Transverse colon (tissue), 4 donors: ENCODE measurements around the gene PEF1. TPM values are rescaled to one million over a fixed set of nuclear protein-coding genes. Genes with fewer than 3 reads are reported as not detected.

Experiments used
- DNase-seq: peaks from one replicate; pipeline ENCODE4 v3.0.0-alpha.2; 2019
- H3K27ac ChIP-seq, 4 donors: fragments of 200-600 bp; sonication (generic); 2 replicates each; pipeline ENCODE4 v1.5.1; 2016 to 2018; ENCODE audit warnings: inconsistent platforms in 4 of 4
- H3K27me3 ChIP-seq: fragments of 200-600 bp; sonication (generic); 2 replicates; pipeline ENCODE4 v1.5.1; 2017; ENCODE audit warnings: inconsistent platforms
- H3K36me3 ChIP-seq, 4 donors: fragments of 200-600 bp; sonication (generic); 2 replicates each; pipeline ENCODE4 v1.5.1; 2017 to 2019; ENCODE audit warnings: inconsistent platforms in 4 of 4
- H3K4me1 ChIP-seq, 4 donors: fragments of 200-600 bp; sonication (generic); 2 replicates each; pipeline ENCODE4 v1.5.1; 2017 to 2020; ENCODE audit warnings: inconsistent platforms in 4 of 4
- H3K4me3 ChIP-seq, 4 donors: fragments of 200-600 bp; sonication (generic); 1 replicate in 1 of 4; 2 replicates in 3 of 4; pipeline versions ENCODE4 v1.5.1 to v1.6.1; 2017 to 2019; ENCODE audit warnings: inconsistent platforms in 4 of 4
- H3K9me3 ChIP-seq, 2 donors: fragments of 200-600 bp; sonication (generic); 2 replicates each; pipeline ENCODE4 v1.5.1; 2017 to 2019; ENCODE audit warnings: inconsistent platforms in 2 of 2
- EP300 ChIP-seq: sonication (generic); formaldehyde crosslinking; IDR thresholded peaks from one replicate; pipeline ENCODE4 v1.6.1; 2017; ENCODE audit warnings: antibody characterized with exemption, low read depth
- POLR2A ChIP-seq: fragments of 450-650 bp; IDR thresholded peaks from one replicate; pipeline ENCODE4 v1.6.1; 2016; ENCODE audit warnings: antibody characterized with exemption, mild to moderate bottlenecking, moderate library complexity
- POLR2AphosphoS5 ChIP-seq, 3 donors: sonication (generic); formaldehyde crosslinking; IDR thresholded peaks; one replicate each; pipeline ENCODE4 v1.6.1; 2016; ENCODE audit warnings: antibody characterized with exemption in 3 of 3
- WGBS, 2 donors: methylation state at CpG; one replicate each; pipeline ENCODE4 v1.1.5; 2018; ENCODE audit warnings: low coverage in 1 of 2; 5-methylcytosine and 5-hydroxymethylcytosine counted together
- in situ Hi-C, 4 donors: fragments of 200-750 bp; cut with MboI; loops; one replicate each; pipeline versions ENCODE4 v1.15.0 to v1.15.1; 2017; ENCODE audit warnings: low sequenced_read_pairs in 3 of 4, low pct_ligation_motif_present in 1 of 4, low pct_unique_long_range_greater_than_20kb in 1 of 4
- intact Hi-C: fragments of 100-400 bp; cut with DNase I; formaldehyde crosslinking; loops from one replicate; pipeline ENCODE4 v1.15.1; 2023; ENCODE audit warnings: low total_unique reads
- total RNA-seq, 4 donors: library from RNA; depleted of rRNA; stranded (reverse); fragments of >200 nt; gene quantifications; one replicate each; pipeline ENCODE4 v1.1.0, GENCODE V29; 2016
- TF ChIP-seq, protein P1 (sequence below), 5 experiments: fragments of 200-600 bp in 3 of 5; fragments of 450-650 bp in 2 of 5; sonication (generic) in 3 of 5; IDR thresholded peaks; 1 replicate in 2 of 5; 2 replicates in 3 of 5; pipeline ENCODE4 v1.5.1; 2016 to 2017; ENCODE audit warnings: antibody characterized with exemption in 5 of 5, inconsistent platforms in 3 of 5, mild to moderate bottlenecking in 2 of 5, moderate library complexity in 1 of 5

Gene PEF1
- total RNA-seq, 4 donors from 2014 or later: 12.3 to 61.7 (median 49.9) TPM

- intact Hi-C loops: no loop called here
- Histone ChIP-seq H3K9me3 (no peaks in the 10 kb centered on the region), H3K36me3 (no peaks in the 10 kb centered on the region), H3K4me1 (peaks cover 0 to 19% (median 8%) of the 10 kb centered on the region in 4 donors), H3K4me3 (no peak overlapping the region), H3K27me3 (no peaks in the 10 kb centered on the region), H3K27ac (no peak overlapping the region)
- in situ Hi-C loops: no loop called here
- WGBS, 2 donors: 64 to 95% methylated on average over 2 to 3 of the region's 3 CpGs
- TF ChIP-seq, protein P1, sequence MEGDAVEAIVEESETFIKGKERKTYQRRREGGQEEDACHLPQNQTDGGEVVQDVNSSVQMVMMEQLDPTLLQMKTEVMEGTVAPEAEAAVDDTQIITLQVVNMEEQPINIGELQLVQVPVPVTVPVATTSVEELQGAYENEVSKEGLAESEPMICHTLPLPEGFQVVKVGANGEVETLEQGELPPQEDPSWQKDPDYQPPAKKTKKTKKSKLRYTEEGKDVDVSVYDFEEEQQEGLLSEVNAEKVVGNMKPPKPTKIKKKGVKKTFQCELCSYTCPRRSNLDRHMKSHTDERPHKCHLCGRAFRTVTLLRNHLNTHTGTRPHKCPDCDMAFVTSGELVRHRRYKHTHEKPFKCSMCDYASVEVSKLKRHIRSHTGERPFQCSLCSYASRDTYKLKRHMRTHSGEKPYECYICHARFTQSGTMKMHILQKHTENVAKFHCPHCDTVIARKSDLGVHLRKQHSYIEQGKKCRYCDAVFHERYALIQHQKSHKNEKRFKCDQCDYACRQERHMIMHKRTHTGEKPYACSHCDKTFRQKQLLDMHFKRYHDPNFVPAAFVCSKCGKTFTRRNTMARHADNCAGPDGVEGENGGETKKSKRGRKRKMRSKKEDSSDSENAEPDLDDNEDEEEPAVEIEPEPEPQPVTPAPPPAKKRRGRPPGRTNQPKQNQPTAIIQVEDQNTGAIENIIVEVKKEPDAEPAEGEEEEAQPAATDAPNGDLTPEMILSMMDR (IDR thresholded peaks at IDR 0.05): no peak
- TF ChIP-seq POLR2AphosphoS5 (IDR thresholded peaks at IDR 0.05) (no peak), POLR2A (no peak), EP300 (no peak)
- DNase-seq: no peak
Measured at GRCh38 chr1:31677401-31677800, 32.7 kb upstream of the PEF1 start.

DNA sequence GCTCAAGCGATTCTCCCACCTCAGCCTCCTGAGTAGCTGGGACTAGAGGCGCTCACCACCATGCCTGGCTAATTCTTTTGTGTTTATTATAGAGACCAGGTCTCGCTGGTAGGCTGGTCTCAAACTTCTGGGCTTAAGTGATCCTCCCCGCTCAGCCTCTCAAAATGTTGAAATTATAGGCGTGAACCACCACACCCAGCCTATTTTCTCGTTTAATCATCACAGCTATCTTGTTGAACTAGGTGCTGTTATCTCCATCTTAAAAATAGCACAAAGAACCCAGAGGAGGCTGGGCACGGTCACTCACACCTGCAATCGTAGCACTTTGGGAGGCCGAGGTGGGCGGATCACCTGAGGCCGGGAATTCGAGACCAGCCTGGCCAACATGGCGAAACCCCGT, 31.1 kb upstream of the PEF1 start:
- H3K9me3 ChIP-seq: no peaks in the 10 kb centered on the region
- 74 to 95% methylated on average over 4 to 14 of the region's 14 CpGs for WGBS, 2 donors
- intact Hi-C loops: no loop called here

GRCh38 chr1:31675161-31675560, 30.5 kb upstream of the PEF1 start:
- in situ Hi-C loops: no loop called here
- intact Hi-C loops: no loop called here
- DNase-seq: no peak
- H3K4me3 ChIP-seq: no peak overlapping the region
- H3K4me1 ChIP-seq: peaks cover 10 to 32% (median 18%) of the 10 kb centered on the region in 4 donors
- no peaks in the 10 kb centered on the region for H3K9me3 ChIP-seq
- TF ChIP-seq, protein P1 (IDR thresholded peaks at IDR 0.05): no peak
- no peak for TF ChIP-seq POLR2AphosphoS5 (IDR thresholded peaks at IDR 0.05)
- no peak for TF ChIP-seq EP300
- TF ChIP-seq POLR2A: no peak
- H3K27ac ChIP-seq: peak overlapping the region in 3 of 4 donors; percentile 9 to 54 (median 52)
- H3K36me3 ChIP-seq: no peaks in the 10 kb centered on the region
- 70% methylated on average over 6 of the region's 7 CpGs; no CpG with 5 or more reads in 1 of the 2 donors for WGBS, 2 donors
- peaks cover 3% of the 10 kb centered on the region for H3K27me3 ChIP-seq

More for the DNA sequence above, 31.1 kb upstream of the PEF1 start:
- H3K4me3 ChIP-seq: no peak overlapping the region
- DNase-seq: no peak
- in situ Hi-C loops: no loop called here
- H3K27ac ChIP-seq: peak overlapping the region in 2 of 4 donors; percentile 9 to 52
- H3K36me3 ChIP-seq: no peaks in the 10 kb centered on the region
- H3K27me3 ChIP-seq: peaks cover 3% of the 10 kb centered on the region
- TF ChIP-seq, protein P1 (IDR thresholded peaks at IDR 0.05): no peak
- TF ChIP-seq POLR2A: no peak
- TF ChIP-seq EP300: no peak
- TF ChIP-seq POLR2AphosphoS5 (IDR thresholded peaks at IDR 0.05): no peak
- H3K4me1 ChIP-seq: peaks cover 4 to 26% (median 12%) of the 10 kb centered on the region in 4 donors

- WGBS, 2 donors: 40 to 83% methylated on average over 1 to 8 of the region's 8 CpGs
- Histone ChIP-seq H3K36me3 (no peaks in the 10 kb centered on the region), H3K4me3 (no peak overlapping the region), H3K27me3 (peaks cover 3% of the 10 kb centered on the region), H3K4me1 (peaks cover 15 to 37% (median 22%) of the 10 kb centered on the region in 4 donors), H3K9me3 (no peaks in the 10 kb centered on the region), H3K27ac (peak overlapping the region in 3 of 4 donors; percentile 51 to 54 (median 52))
- in situ Hi-C loops: loop anchor here in 3 of 4 donors (25.0 kb wide), 2 partner anchors 113 to 288 kb away; no protein-coding TSS in a partner anchor
- DNase-seq: no peak
- no peak for TF ChIP-seq EP300
- no peak for TF ChIP-seq POLR2AphosphoS5 (IDR thresholded peaks at IDR 0.05)
- TF ChIP-seq, protein P1 (IDR thresholded peaks at IDR 0.05): no peak
- TF ChIP-seq POLR2A: no peak
- intact Hi-C loops: no loop called here
Measured at GRCh38 chr1:31674626-31675025, 29.9 kb upstream of the PEF1 start.
